ENCODE data around the gene OR52E1. TPM values are rescaled to one million over a fixed set of nuclear protein-coding genes. Genes with fewer than 3 reads are reported as not detected.

Gene OR52E1
- total RNA-seq, 1 experiment from 2014 or later: not detected

DNA sequence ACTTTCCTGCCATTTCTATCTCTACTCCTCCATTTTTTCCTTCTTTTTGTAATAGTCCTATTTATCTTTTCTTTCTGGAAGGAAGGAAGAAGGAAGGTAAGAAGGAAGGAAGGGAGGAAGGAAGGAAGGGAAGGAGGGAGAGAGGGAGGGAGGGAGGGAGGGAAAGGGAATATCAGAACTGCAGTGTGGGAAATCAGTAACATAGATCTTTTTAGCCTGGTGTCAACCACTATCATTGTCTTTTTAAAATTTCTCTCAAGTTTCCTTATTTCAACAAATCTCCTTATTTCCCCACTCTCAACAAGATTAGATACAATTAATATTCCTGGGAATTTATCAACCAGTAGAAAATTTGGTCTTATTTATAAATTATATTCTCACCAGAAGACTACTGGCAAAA is 33.7 kb downstream of the OR52E1 start:
- Histone ChIP-seq H3K9me3 (ENCODE audit: low read length) (no peaks in the 10 kb centered on the region), H3K4me3 (ENCODE audit: low read length) (no peak overlapping the region), H3K79me2 (ENCODE audit: low read length) (no peaks in the 10 kb centered on the region), H3K4me2 (ENCODE audit: low read length) (no peak overlapping the region), H3F3A (ENCODE audit: low read length, unreplicated experiment) (no peaks in the 10 kb centered on the region), H3K27me3 (ENCODE audit: low read length) (peaks cover 17% of the 10 kb centered on the region), H3K4me1 (ENCODE audit: insufficient read depth, low read length) (no peaks in the 10 kb centered on the region), H3K36me3 (ENCODE audit: low read depth, low read length) (no peaks in the 10 kb centered on the region), H3K9ac (ENCODE audit: low read length) (no peak overlapping the region), H3K27ac (ENCODE audit: low read length) (no peak overlapping the region), H2AFZ (ENCODE audit: low read length) (no peak overlapping the region), H3K9me2 (replicated peaks; ENCODE audit: low read length) (no peaks in the 10 kb centered on the region), H4K20me1 (ENCODE audit: low read length) (no peaks in the 10 kb centered on the region)
- POLR2A ChIA-PET (ENCODE audit: unreplicated experiment): no interaction called here
- CTCF ChIA-PET: no interaction called here
- BruUV-seq (replicated peaks): no TSS peak
- no peak for DNase-seq
- TF ChIP-seq EZH2 (IDR thresholded peaks at IDR 0.05; ENCODE audit: low read length, unreplicated experiment): no peak
- TF ChIP-seq, protein P1, sequence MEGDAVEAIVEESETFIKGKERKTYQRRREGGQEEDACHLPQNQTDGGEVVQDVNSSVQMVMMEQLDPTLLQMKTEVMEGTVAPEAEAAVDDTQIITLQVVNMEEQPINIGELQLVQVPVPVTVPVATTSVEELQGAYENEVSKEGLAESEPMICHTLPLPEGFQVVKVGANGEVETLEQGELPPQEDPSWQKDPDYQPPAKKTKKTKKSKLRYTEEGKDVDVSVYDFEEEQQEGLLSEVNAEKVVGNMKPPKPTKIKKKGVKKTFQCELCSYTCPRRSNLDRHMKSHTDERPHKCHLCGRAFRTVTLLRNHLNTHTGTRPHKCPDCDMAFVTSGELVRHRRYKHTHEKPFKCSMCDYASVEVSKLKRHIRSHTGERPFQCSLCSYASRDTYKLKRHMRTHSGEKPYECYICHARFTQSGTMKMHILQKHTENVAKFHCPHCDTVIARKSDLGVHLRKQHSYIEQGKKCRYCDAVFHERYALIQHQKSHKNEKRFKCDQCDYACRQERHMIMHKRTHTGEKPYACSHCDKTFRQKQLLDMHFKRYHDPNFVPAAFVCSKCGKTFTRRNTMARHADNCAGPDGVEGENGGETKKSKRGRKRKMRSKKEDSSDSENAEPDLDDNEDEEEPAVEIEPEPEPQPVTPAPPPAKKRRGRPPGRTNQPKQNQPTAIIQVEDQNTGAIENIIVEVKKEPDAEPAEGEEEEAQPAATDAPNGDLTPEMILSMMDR (conservative IDR thresholded peaks at IDR 0.05; ENCODE audit: low read depth, low read length): no peak
- no peak for TF ChIP-seq EZH2phosphoT487 (IDR thresholded peaks at IDR 0.05; ENCODE audit: borderline replicate concordance, low read length)
- no peak for ATAC-seq
- intact Hi-C loops (cut with micrococcal nuclease): no loop called here

DNA sequence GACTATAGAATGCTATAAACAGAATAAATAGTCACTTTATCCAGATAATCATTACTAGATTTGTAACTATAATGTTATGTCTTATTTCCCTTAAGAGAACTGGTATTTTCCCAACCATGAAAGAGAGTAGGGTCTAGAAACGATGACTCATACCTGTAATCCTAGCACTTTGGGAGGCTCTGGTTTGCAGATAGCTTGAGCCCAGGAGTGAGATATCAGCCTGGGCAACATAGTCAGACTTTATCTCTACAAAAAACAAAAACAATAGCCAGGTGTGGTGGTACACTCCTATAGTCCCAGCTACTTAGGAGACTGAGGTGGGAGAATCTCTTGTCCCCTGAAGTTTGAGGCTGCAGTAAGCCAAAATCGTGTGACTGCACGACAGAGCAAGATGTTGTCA is 37.9 kb downstream of the OR52E1 start:
- H3K27ac ChIP-seq (ENCODE audit: low read length): no peak overlapping the region
- CTCF ChIA-PET: no interaction called here
- no peaks in the 10 kb centered on the region for H3K9me3 ChIP-seq (ENCODE audit: low read length)
- H3F3A ChIP-seq (ENCODE audit: low read length, unreplicated experiment): no peaks in the 10 kb centered on the region
- H4K20me1 ChIP-seq (ENCODE audit: low read length): no peaks in the 10 kb centered on the region
- TF ChIP-seq EZH2 (IDR thresholded peaks at IDR 0.05; ENCODE audit: low read length, unreplicated experiment) (no peak), EZH2phosphoT487 (IDR thresholded peaks at IDR 0.05; ENCODE audit: borderline replicate concordance, low read length) (no peak)
- TF ChIP-seq, protein P1 (conservative IDR thresholded peaks at IDR 0.05; ENCODE audit: low read depth, low read length): no peak
- no peaks in the 10 kb centered on the region for H3K36me3 ChIP-seq (ENCODE audit: low read depth, low read length)
- H2AFZ ChIP-seq (ENCODE audit: low read length): no peak overlapping the region
- no peaks in the 10 kb centered on the region for H3K9me2 ChIP-seq (replicated peaks; ENCODE audit: low read length)
- DNase-seq (no peak), ATAC-seq (no peak)
- intact Hi-C loops (cut with micrococcal nuclease): no loop called here
- no peak overlapping the region for H3K4me3 ChIP-seq (ENCODE audit: low read length)
- no peaks in the 10 kb centered on the region for H3K4me1 ChIP-seq (ENCODE audit: insufficient read depth, low read length)
- peaks cover 17% of the 10 kb centered on the region for H3K27me3 ChIP-seq (ENCODE audit: low read length)
- H3K4me2 ChIP-seq (ENCODE audit: low read length): no peak overlapping the region
- POLR2A ChIA-PET (ENCODE audit: unreplicated experiment): no interaction called here
- no peak overlapping the region for H3K9ac ChIP-seq (ENCODE audit: low read length)
- no peaks in the 10 kb centered on the region for H3K79me2 ChIP-seq (ENCODE audit: low read length)
- BruUV-seq (replicated peaks): no TSS peak

DNA sequence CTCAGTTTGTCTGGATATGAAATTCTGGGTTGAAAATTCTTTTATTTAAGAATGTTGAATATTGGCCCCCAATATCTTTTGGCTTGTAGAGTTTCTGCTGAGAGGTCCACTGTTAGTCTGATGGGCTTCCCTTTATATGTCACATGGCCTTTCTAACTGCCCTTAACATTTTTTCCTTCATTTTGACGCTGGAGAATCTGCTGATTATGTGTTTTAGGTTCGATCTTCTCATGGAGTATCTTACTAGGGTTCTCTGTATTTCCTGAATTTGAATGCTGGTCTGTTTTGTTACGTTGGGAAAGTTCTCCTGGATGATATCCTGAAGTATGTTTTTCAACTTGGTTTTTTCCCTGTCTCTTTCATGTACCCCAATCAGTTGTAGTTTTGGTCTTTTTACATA is 46.0 kb downstream of the OR52E1 start:
- Histone ChIP-seq H3K79me2 (ENCODE audit: low read length) (no peaks in the 10 kb centered on the region), H3K9ac (ENCODE audit: low read length) (no peak overlapping the region), H4K20me1 (ENCODE audit: low read length) (no peaks in the 10 kb centered on the region), H3K27ac (ENCODE audit: low read length) (no peak overlapping the region), H2AFZ (ENCODE audit: low read length) (no peak overlapping the region), H3K4me3 (ENCODE audit: low read length) (no peak overlapping the region), H3K9me3 (ENCODE audit: low read length) (no peaks in the 10 kb centered on the region), H3K4me1 (ENCODE audit: insufficient read depth, low read length) (no peaks in the 10 kb centered on the region), H3F3A (ENCODE audit: low read length, unreplicated experiment) (no peaks in the 10 kb centered on the region), H3K4me2 (ENCODE audit: low read length) (no peak overlapping the region), H3K27me3 (ENCODE audit: low read length) (no peaks in the 10 kb centered on the region), H3K9me2 (replicated peaks; ENCODE audit: low read length) (no peaks in the 10 kb centered on the region), H3K36me3 (ENCODE audit: low read depth, low read length) (no peaks in the 10 kb centered on the region)
- POLR2A ChIA-PET (ENCODE audit: unreplicated experiment): no interaction called here
- intact Hi-C loops (cut with micrococcal nuclease): no loop called here
- no peak for TF ChIP-seq EZH2 (IDR thresholded peaks at IDR 0.05; ENCODE audit: low read length, unreplicated experiment)
- no peak for TF ChIP-seq EZH2phosphoT487 (IDR thresholded peaks at IDR 0.05; ENCODE audit: borderline replicate concordance, low read length)
- TF ChIP-seq, protein P1 (conservative IDR thresholded peaks at IDR 0.05; ENCODE audit: low read depth, low read length): no peak
- CTCF ChIA-PET: no interaction called here
- BruUV-seq (replicated peaks): no TSS peak
- ATAC-seq (no peak), DNase-seq (no peak)
